Skeletal muscle satellite cell (primary cell): ENCODE measurements around the gene HSPG2.
A peak's percentile ranks its signal among the peaks of the same experiment; 100 is the strongest.

Source experiments
- H3K27me3 ChIP-seq: 2 replicates; pipeline ENCODE4 v1.7.0; 2013; ENCODE audit warnings: low read length; ENCODE audit not compliant: control insufficient read depth, insufficient read depth
- H3K36me3 ChIP-seq: 2 replicates; pipeline ENCODE4 v1.7.0; 2013; ENCODE audit warnings: mild to moderate bottlenecking, control low read depth, low read length; ENCODE audit not compliant: insufficient read depth
- H3K4me1 ChIP-seq: 2 replicates; pipeline ENCODE4 v1.7.0; 2013; ENCODE audit warnings: low read length; ENCODE audit not compliant: control insufficient read depth, insufficient read depth
- H3K4me2 ChIP-seq: 2 replicates; pipeline ENCODE4 v1.7.0; 2013; ENCODE audit warnings: mild to moderate bottlenecking, low read length
- H3K4me3 ChIP-seq: 2 replicates; pipeline ENCODE4 v1.7.0; 2013; ENCODE audit warnings: low read length
- H3K9ac ChIP-seq: 2 replicates; pipeline ENCODE4 v1.7.0; 2013; ENCODE audit warnings: mild to moderate bottlenecking, low read depth, low read length, moderate library complexity
- H3K9me3 ChIP-seq: replicated peaks from 2 replicates; pipeline ENCODE4 v1.7.0; 2013; ENCODE audit warnings: mild to moderate bottlenecking, control low read depth, low read length

Gene HSPG2

GRCh38 chr1:21878840-21879478 lies 58.2 kb downstream of the HSPG2 start:
- Histone ChIP-seq H3K27me3 (no peaks in the 10 kb centered on the region), H3K4me2 (no peak overlapping the region), H3K4me3 (no peak overlapping the region), H3K9me3 (no peaks in the 10 kb centered on the region), H3K4me1 (no peaks in the 10 kb centered on the region), H3K36me3 (peaks cover 92% of the 10 kb centered on the region), H3K9ac (no peak overlapping the region)

- H3K4me3 ChIP-seq, result no peak overlapping the region
- no peak overlapping the region for H3K9ac ChIP-seq
- H3K9me3 ChIP-seq, result no peaks in the 10 kb centered on the region
- H3K4me2 ChIP-seq, result no peak overlapping the region
- H3K36me3 ChIP-seq, result peaks cover 93% of the 10 kb centered on the region
- H3K27me3 ChIP-seq, result no peaks in the 10 kb centered on the region
- H3K4me1 ChIP-seq, result no peaks in the 10 kb centered on the region
These were observed 58.9 kb downstream of the HSPG2 start for GRCh38 chr1:21878009-21878773.

- Histone ChIP-seq H3K4me1 (peaks cover 7% of the 10 kb centered on the region), H3K4me2 (no peak overlapping the region), H3K27me3 (no peaks in the 10 kb centered on the region), H3K4me3 (no peak overlapping the region), H3K9ac (no peak overlapping the region), H3K9me3 (no peaks in the 10 kb centered on the region), H3K36me3 (peaks cover 95% of the 10 kb centered on the region)
These were observed 60.8 kb downstream of the HSPG2 start for GRCh38 chr1:21876267-21876666.

- H3K4me3 ChIP-seq, result no peak overlapping the region
- peaks cover 95% of the 10 kb centered on the region for H3K36me3 ChIP-seq
- H3K4me1 ChIP-seq, result peaks cover 9% of the 10 kb centered on the region
- H3K27me3 ChIP-seq, result no peaks in the 10 kb centered on the region
- no peaks in the 10 kb centered on the region for H3K9me3 ChIP-seq
- H3K9ac ChIP-seq, result no peak overlapping the region
- no peak overlapping the region for H3K4me2 ChIP-seq
These were observed 61.5 kb downstream of the HSPG2 start for GRCh38 chr1:21875621-21876063.

GRCh38 chr1:21874778-21875547 lies 62.1 kb downstream of the HSPG2 start:
- no peak overlapping the region for H3K9ac ChIP-seq
- no peaks in the 10 kb centered on the region for H3K9me3 ChIP-seq
- no peak overlapping the region for H3K4me3 ChIP-seq
- H3K27me3 ChIP-seq, result no peaks in the 10 kb centered on the region
- peaks cover 16% of the 10 kb centered on the region for H3K4me1 ChIP-seq
- H3K36me3 ChIP-seq, result peaks cover 95% of the 10 kb centered on the region
- H3K4me2 ChIP-seq, result no peak overlapping the region

- no peak overlapping the region for H3K4me3 ChIP-seq
- H3K9ac ChIP-seq, result no peak overlapping the region
- H3K4me1 ChIP-seq, result peaks cover 23% of the 10 kb centered on the region
- no peaks in the 10 kb centered on the region for H3K27me3 ChIP-seq
- no peak overlapping the region for H3K4me2 ChIP-seq
- H3K36me3 ChIP-seq, result peaks cover 92% of the 10 kb centered on the region
- H3K9me3 ChIP-seq, result no peaks in the 10 kb centered on the region
These were observed 62.8 kb downstream of the HSPG2 start for GRCh38 chr1:21874328-21874727.

- H3K4me2 ChIP-seq, result no peak overlapping the region
- peaks cover 91% of the 10 kb centered on the region for H3K36me3 ChIP-seq
- H3K4me1 ChIP-seq, result peaks cover 25% of the 10 kb centered on the region
- no peaks in the 10 kb centered on the region for H3K27me3 ChIP-seq
- no peak overlapping the region for H3K4me3 ChIP-seq
- H3K9me3 ChIP-seq, result no peaks in the 10 kb centered on the region
- H3K9ac ChIP-seq, result no peak overlapping the region
These were observed 63.3 kb downstream of the HSPG2 start for GRCh38 chr1:21873761-21874160.

- H3K36me3 ChIP-seq, result peaks cover 88% of the 10 kb centered on the region
- H3K4me1 ChIP-seq, result peaks cover 25% of the 10 kb centered on the region
- no peaks in the 10 kb centered on the region for H3K9me3 ChIP-seq
- H3K4me3 ChIP-seq, result no peak overlapping the region
- H3K27me3 ChIP-seq, result no peaks in the 10 kb centered on the region
- H3K4me2 ChIP-seq, result no peak overlapping the region
- H3K9ac ChIP-seq, result no peak overlapping the region
These were observed 63.9 kb downstream of the HSPG2 start for GRCh38 chr1:21873174-21873573.

GRCh38 chr1:21872445-21873079 lies 64.5 kb downstream of the HSPG2 start:
- H3K9ac ChIP-seq, result no peak overlapping the region
- no peak overlapping the region for H3K4me3 ChIP-seq
- no peaks in the 10 kb centered on the region for H3K9me3 ChIP-seq
- H3K4me1 ChIP-seq, result peaks cover 25% of the 10 kb centered on the region
- H3K27me3 ChIP-seq, result no peaks in the 10 kb centered on the region
- H3K4me2 ChIP-seq, result no peak overlapping the region
- peaks cover 87% of the 10 kb centered on the region for H3K36me3 ChIP-seq

- Histone ChIP-seq H3K4me2 (no peak overlapping the region), H3K4me1 (peaks cover 25% of the 10 kb centered on the region), H3K4me3 (no peak overlapping the region), H3K27me3 (no peaks in the 10 kb centered on the region), H3K9ac (no peak overlapping the region), H3K36me3 (peaks cover 87% of the 10 kb centered on the region), H3K9me3 (no peaks in the 10 kb centered on the region)
These were observed 65.2 kb downstream of the HSPG2 start for GRCh38 chr1:21871943-21872342.

GRCh38 chr1:21870611-21871010 lies 66.5 kb downstream of the HSPG2 start:
- Histone ChIP-seq H3K9ac (no peak overlapping the region), H3K4me2 (peak overlapping the region; percentile 54), H3K9me3 (no peaks in the 10 kb centered on the region), H3K4me1 (peaks cover 25% of the 10 kb centered on the region), H3K4me3 (no peak overlapping the region), H3K27me3 (no peaks in the 10 kb centered on the region), H3K36me3 (peaks cover 89% of the 10 kb centered on the region)
